Calu3 (cell line): ENCODE data around the gene TRIM41. TPM values are rescaled to one million over a fixed set of nuclear protein-coding genes. Genes with fewer than 3 reads are reported as not detected.
"Not testable (repeated sequence)": the region's sequence is repeated elsewhere in the genome, so short reads cannot be mapped to it uniquely, and the experiment has no call there.

Source experiments
- BruUV-seq: library from RNA; stranded (reverse); fragments of 400-500 nt; replicated peaks from 2 replicates; lab custom pipeline; 2021; lab: Mats Ljungman, UMichigan
- CTCF ChIA-PET: fragments of 300-600 bp; sonication (Branson Sonifier 250); formaldehyde crosslinking; loops from one replicate; lab custom pipeline; 2022; ENCODE audit warnings: antibody characterized with exemption; lab: Charles Lee
- DNase-seq: peaks from one replicate; pipeline ENCODE4 v3.0.0; 2022
- H3K27ac Mint-ChIP-seq: one replicate; pipeline ENCODE4 v1.8.0; 2022; ENCODE audit warnings: mixed read lengths; ENCODE audit not compliant: unreplicated experiment
- H3K27me3 Mint-ChIP-seq: one replicate; pipeline ENCODE4 v1.8.0; 2022; ENCODE audit warnings: mixed read lengths; ENCODE audit not compliant: unreplicated experiment
- H3K36me3 Mint-ChIP-seq: one replicate; pipeline ENCODE4 v1.8.0; 2022; ENCODE audit warnings: mild to moderate bottlenecking, moderate library complexity, mixed read lengths; ENCODE audit not compliant: insufficient read depth, unreplicated experiment
- H3K4me1 Mint-ChIP-seq: one replicate; pipeline ENCODE4 v1.8.0; 2022; ENCODE audit warnings: mild to moderate bottlenecking, low read depth, mixed read lengths; ENCODE audit not compliant: unreplicated experiment
- H3K4me3 Mint-ChIP-seq: one replicate; pipeline ENCODE4 v1.8.0; 2022; ENCODE audit warnings: mild to moderate bottlenecking, low read depth, moderate library complexity, mixed read lengths; ENCODE audit not compliant: unreplicated experiment
- H3K9me3 Mint-ChIP-seq: one replicate; pipeline ENCODE4 v1.8.0; 2022; ENCODE audit warnings: low read depth, mixed read lengths; ENCODE audit not compliant: unreplicated experiment
- CTCF ChIP-seq: fragments of 200-600 bp; IDR thresholded peaks from one replicate; pipeline ENCODE4 v1.8.0; 2022; ENCODE audit warnings: antibody characterized with exemption; ENCODE audit not compliant: unreplicated experiment
- intact Hi-C: fragments of 100-400 bp; cut with micrococcal nuclease; formaldehyde crosslinking; loops from one replicate; pipeline ENCODE4 v1.10.0; 2022; ENCODE audit not compliant: unreplicated experiment
- total RNA-seq: library from RNA; stranded (reverse); gene quantifications from 2 replicates; pipeline ENCODE4 v1.2.3, GENCODE V29; 2022

The TRIM41 gene
- total RNA-seq, 1 experiment from 2014 or later, result 33.5 TPM

DNA sequence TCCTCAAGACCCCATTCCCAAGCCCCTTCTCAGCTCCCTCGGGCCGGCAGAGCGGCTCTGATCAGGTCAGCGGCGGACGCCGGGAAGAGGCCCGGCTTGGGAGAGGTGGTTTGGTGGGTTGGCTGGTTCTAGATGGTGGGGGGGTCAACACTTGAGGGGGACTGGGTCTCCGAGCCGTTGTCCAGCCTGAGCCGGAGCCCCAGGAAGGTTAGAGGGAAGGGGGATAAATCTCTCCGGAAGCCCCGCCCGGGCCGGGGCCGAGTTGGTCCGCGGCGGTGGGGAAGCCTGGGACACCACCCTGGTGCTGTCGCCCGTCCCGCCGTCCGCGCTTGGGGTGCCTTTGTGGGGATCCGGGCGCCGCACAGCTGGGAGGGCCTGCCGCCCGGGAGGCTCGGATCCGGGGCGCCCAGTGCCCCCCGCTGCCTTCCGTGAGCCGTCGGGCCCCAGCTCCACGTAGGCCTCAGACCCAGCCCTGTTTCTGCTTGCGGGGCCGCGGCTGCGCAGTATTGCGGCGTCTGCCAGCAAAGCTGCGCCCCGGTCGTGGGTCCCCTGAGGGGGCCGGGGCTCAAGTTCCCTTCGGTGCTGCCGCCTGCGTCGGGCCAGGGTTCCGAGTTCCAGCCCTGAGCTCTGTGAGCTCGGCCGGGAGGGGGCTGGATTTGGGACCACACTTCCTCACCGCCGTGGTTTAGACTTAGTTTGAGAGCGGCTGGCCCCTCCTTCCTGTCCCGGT is 38.4 kb downstream of the TRIM41 start:
- CTCF ChIA-PET, result interaction anchor here (0.7 to 1.2 kb wide), 5 partner anchors 13 to 795 kb away, joined by 4 to 9 read pairs (median 4); no protein-coding TSS in a partner anchor
- H3K27me3 Mint-ChIP-seq, result no peaks in the 10 kb centered on the region
- intact Hi-C loops, result loop anchor here (5.0 kb wide), 1 partner anchor 79 kb away; no protein-coding TSS in a partner anchor
- peak; percentile 72 for DNase-seq
- H3K4me1 Mint-ChIP-seq, result peaks cover 27% of the 10 kb centered on the region
- no peak for TF ChIP-seq CTCF
- H3K9me3 Mint-ChIP-seq, result no peaks in the 10 kb centered on the region
- peak overlapping the region; percentile 89 for H3K4me3 Mint-ChIP-seq
- peak overlapping the region; percentile 81 for H3K27ac Mint-ChIP-seq
- H3K36me3 Mint-ChIP-seq, result peaks cover 43% of the 10 kb centered on the region
- no TSS peak for BruUV-seq

GRCh38 chr5:181263633-181264032 is 40.6 kb downstream of the TRIM41 start:
- CTCF ChIA-PET, result no interaction called here
- no peak for TF ChIP-seq CTCF
- Mint-ChIP-seq H3K9me3 (no peaks in the 10 kb centered on the region), H3K4me3 (no peak overlapping the region), H3K27ac (no peak overlapping the region), H3K4me1 (peaks cover 35% of the 10 kb centered on the region), H3K27me3 (no peaks in the 10 kb centered on the region), H3K36me3 (peaks cover 43% of the 10 kb centered on the region)
- DNase-seq, result no peak
- intact Hi-C loops, result loop anchor here (5.0 kb wide), 1 partner anchor 81 kb away; no protein-coding TSS in a partner anchor
- no TSS peak for BruUV-seq

DNA sequence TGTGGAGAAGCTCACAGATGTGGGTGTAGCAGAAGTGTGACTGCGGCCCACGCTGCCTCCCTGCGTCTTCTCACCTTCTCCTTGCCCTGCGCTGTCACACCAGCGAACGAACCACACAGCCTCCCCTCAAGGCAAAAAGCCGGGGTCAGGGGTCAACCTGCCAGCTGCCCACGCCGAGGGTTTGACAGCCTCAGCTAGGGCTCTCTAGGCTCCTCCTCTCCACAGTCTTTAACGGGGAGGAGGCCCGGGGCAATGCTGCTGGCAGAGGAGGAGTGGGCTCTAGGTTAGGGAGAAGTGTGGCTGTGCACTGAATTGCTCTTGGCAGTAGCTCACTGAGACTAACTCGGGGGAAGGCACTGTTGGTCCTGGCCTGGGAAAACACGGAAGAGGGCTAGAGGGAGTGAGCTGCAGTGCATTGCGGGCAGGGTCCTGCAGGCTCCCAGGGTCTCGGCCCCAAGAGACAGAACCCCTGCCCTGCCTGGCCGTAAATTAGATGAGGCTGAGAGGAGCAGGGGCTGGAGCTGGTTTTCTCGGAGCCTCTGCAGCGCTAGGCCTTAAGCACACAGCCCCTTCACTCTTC is 42.1 kb downstream of the TRIM41 start:
- no peak for DNase-seq
- Mint-ChIP-seq H3K27me3 (no peaks in the 10 kb centered on the region), H3K4me3 (no peak overlapping the region), H3K27ac (no peak overlapping the region), H3K36me3 (peaks cover 32% of the 10 kb centered on the region), H3K9me3 (no peaks in the 10 kb centered on the region), H3K4me1 (peaks cover 19% of the 10 kb centered on the region)
- BruUV-seq, result no TSS peak
- intact Hi-C loops, result no loop called here
- CTCF ChIA-PET, result interaction anchor here (0.6 kb wide), 1 partner anchor 123 kb away, joined by 5 read pairs; no protein-coding TSS in a partner anchor
- no peak for TF ChIP-seq CTCF

GRCh38 chr5:181267291-181267904 is 44.3 kb downstream of the TRIM41 start:
- CTCF ChIA-PET, intact Hi-C loops, H3K9me3 Mint-ChIP-seq, H3K27ac Mint-ChIP-seq, BruUV-seq, H3K27me3 Mint-ChIP-seq, H3K4me3 Mint-ChIP-seq: not testable (repeated sequence)
- Mint-ChIP-seq H3K36me3 (peaks cover 10% of the 10 kb centered on the region), H3K4me1 (peaks cover 14% of the 10 kb centered on the region)
- peak; percentile 34 for DNase-seq

DNA sequence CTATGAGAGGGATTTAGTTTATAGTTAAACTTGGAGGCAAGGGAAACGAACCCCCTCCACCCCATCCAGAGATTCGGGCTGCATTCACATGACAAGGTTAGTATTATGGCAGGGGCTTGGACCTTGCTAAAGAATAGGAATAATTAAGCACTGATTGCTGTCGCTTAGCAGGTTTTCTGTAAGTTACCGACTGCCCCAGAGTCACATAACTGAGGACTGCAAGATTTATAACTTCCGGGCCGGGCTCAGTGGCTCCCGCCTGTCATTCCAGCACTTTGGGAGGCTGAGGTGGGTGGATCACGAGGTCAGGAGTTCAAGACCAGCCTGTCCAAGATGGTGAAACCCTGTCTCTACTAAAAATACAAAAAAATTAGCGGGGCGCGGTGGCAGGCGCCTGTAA is 44.8 kb downstream of the TRIM41 start:
- BruUV-seq, CTCF ChIA-PET, intact Hi-C loops, DNase-seq, H3K9me3 Mint-ChIP-seq, H3K36me3 Mint-ChIP-seq, H3K27me3 Mint-ChIP-seq, H3K27ac Mint-ChIP-seq, H3K4me3 Mint-ChIP-seq: not testable (repeated sequence)
- peaks cover 14% of the 10 kb centered on the region for H3K4me1 Mint-ChIP-seq
